ENCODE results near the gene FOXF1.

DNA sequence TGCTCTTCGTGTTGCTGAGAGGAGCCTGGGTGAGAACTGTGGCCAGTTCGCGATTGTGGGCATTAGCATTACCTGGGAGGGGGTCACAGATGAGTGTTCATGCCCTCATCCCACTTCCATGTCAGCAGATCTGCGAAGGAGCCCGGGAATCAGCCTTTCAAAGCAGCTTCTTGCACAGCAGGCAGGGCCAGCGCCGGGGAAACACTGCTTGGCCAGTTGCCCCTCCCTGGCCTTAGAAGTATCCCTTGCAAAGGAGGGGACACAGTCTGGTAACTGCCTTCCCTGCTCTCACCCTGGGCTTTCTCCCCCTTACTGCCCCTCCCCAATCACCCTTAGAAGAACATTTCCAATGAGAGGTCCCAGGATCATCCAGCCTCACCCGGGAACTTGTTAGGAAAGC is 42.8 kb upstream of the FOXF1 start:
- TF ChIP-seq, protein P1, sequence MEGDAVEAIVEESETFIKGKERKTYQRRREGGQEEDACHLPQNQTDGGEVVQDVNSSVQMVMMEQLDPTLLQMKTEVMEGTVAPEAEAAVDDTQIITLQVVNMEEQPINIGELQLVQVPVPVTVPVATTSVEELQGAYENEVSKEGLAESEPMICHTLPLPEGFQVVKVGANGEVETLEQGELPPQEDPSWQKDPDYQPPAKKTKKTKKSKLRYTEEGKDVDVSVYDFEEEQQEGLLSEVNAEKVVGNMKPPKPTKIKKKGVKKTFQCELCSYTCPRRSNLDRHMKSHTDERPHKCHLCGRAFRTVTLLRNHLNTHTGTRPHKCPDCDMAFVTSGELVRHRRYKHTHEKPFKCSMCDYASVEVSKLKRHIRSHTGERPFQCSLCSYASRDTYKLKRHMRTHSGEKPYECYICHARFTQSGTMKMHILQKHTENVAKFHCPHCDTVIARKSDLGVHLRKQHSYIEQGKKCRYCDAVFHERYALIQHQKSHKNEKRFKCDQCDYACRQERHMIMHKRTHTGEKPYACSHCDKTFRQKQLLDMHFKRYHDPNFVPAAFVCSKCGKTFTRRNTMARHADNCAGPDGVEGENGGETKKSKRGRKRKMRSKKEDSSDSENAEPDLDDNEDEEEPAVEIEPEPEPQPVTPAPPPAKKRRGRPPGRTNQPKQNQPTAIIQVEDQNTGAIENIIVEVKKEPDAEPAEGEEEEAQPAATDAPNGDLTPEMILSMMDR (IDR thresholded peaks at IDR 0.05; ENCODE audit: low read length): no peak
- TF ChIP-seq EZH2 (optimal IDR thresholded peaks at IDR 0.05; ENCODE audit: low read depth, low read length) (no peak), EZH2phosphoT487 (IDR thresholded peaks at IDR 0.05; ENCODE audit: low read length) (no peak)

All from MM.1S (cell line).